Thyroid gland (tissue), 4 donors: ENCODE results near the gene DUS3L.

Experiments
- POLR2A ChIP-seq, 2 donors: fragments of 450-650 bp; IDR thresholded peaks; one replicate each; pipeline ENCODE4 v1.6.1; 2017; ENCODE audit warnings: antibody characterized with exemption in 2 of 2, mild to moderate bottlenecking in 2 of 2, moderate library complexity in 1 of 2
- TF ChIP-seq, protein P1 (sequence below), 6 experiments: fragments of 200-600 bp in 3 of 6; fragments of 450-650 bp in 3 of 6; sonication (generic) in 3 of 6; IDR thresholded peaks; one replicate each; pipeline ENCODE4 v1.5.1; 2016 to 2019; ENCODE audit warnings: antibody characterized with exemption in 6 of 6, mild to moderate bottlenecking in 2 of 6, inconsistent platforms in 1 of 6, moderate library complexity in 1 of 6

DNA sequence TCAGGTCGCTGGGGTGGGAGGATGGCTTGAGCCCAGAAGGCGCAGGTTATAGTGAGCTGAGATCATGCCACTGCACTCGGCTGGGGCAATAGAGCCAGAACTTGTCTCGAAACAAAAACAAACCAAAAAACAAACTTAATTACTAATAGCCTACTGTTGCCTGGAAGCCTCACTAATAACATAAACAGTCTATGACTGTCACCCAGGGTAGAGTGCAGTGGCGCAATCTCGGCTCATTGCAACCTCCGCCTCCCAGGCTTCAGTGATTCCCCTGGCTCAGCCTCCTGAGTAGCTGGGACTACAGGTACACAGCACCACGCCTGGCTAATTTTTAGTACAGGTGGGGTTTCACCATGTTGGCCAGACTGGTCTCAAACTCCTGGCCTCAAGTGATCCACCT lies 52.5 kb downstream of the DUS3L start:
- no peak for TF ChIP-seq POLR2A (IDR thresholded peaks at IDR 0.05)
- TF ChIP-seq, protein P1, sequence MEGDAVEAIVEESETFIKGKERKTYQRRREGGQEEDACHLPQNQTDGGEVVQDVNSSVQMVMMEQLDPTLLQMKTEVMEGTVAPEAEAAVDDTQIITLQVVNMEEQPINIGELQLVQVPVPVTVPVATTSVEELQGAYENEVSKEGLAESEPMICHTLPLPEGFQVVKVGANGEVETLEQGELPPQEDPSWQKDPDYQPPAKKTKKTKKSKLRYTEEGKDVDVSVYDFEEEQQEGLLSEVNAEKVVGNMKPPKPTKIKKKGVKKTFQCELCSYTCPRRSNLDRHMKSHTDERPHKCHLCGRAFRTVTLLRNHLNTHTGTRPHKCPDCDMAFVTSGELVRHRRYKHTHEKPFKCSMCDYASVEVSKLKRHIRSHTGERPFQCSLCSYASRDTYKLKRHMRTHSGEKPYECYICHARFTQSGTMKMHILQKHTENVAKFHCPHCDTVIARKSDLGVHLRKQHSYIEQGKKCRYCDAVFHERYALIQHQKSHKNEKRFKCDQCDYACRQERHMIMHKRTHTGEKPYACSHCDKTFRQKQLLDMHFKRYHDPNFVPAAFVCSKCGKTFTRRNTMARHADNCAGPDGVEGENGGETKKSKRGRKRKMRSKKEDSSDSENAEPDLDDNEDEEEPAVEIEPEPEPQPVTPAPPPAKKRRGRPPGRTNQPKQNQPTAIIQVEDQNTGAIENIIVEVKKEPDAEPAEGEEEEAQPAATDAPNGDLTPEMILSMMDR (IDR thresholded peaks at IDR 0.05): no peak
